Activated naive CD8-positive, alpha-beta T cell (primary cell): ENCODE measurements around the gene SLIT3.
"Not testable (repeated sequence)": the region's sequence is repeated elsewhere in the genome, so short reads cannot be mapped to it uniquely, and the experiment has no call there.

Experiments
- H3K27ac Mint-ChIP-seq: one replicate; pipeline ENCODE4 v1.8.0; 2021; ENCODE audit warnings: mixed read lengths
- H3K27me3 Mint-ChIP-seq: one replicate; pipeline ENCODE4 v1.8.0; 2021; ENCODE audit warnings: mixed read lengths
- H3K36me3 Mint-ChIP-seq: one replicate; pipeline ENCODE4 v1.8.0; 2021; ENCODE audit warnings: mixed read lengths
- H3K4me1 Mint-ChIP-seq: one replicate; pipeline ENCODE4 v1.8.0; 2021; ENCODE audit warnings: low read depth, mixed read lengths
- H3K4me3 Mint-ChIP-seq: one replicate; pipeline ENCODE4 v1.8.0; 2021; ENCODE audit warnings: mild to moderate bottlenecking, mixed read lengths
- H3K9me3 Mint-ChIP-seq: one replicate; pipeline ENCODE4 v1.8.0; 2021; ENCODE audit warnings: low read depth, mixed read lengths

Gene SLIT3

GRCh38 chr5:169226895-169227294 is 74.0 kb downstream of the SLIT3 start:
- Mint-ChIP-seq H3K4me3 (no peak overlapping the region), H3K36me3 (no peaks in the 10 kb centered on the region), H3K9me3 (no peaks in the 10 kb centered on the region), H3K27me3 (no peaks in the 10 kb centered on the region), H3K4me1 (no peaks in the 10 kb centered on the region), H3K27ac (no peak overlapping the region)

DNA sequence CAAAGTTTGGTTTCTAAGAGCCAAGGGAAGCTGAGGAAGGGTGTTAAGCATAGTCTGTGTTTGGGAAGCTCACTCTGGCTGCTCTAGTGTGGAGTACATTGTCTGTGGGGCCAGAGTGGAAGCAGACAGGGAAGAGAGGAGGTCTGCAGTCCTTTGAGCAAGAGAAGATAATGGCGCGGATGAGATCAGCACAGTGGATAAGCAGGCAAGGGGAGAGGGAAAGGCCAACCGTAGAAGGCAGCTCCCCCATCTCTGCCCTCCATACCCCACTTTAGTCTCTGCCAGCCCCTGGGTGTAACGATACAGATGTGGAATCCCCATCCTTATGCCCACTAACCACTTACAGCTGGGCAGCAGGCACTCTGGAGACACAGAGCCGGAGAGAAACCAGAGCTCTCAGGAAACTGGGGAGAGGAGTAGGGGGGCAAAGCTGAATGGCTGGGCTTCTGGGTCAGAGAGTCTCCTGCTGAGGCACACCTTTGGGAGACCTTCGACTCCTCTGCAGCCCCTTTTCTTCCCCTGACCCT is 75.0 kb downstream of the SLIT3 start:
- no peak overlapping the region for H3K27ac Mint-ChIP-seq
- no peaks in the 10 kb centered on the region for H3K4me1 Mint-ChIP-seq

DNA sequence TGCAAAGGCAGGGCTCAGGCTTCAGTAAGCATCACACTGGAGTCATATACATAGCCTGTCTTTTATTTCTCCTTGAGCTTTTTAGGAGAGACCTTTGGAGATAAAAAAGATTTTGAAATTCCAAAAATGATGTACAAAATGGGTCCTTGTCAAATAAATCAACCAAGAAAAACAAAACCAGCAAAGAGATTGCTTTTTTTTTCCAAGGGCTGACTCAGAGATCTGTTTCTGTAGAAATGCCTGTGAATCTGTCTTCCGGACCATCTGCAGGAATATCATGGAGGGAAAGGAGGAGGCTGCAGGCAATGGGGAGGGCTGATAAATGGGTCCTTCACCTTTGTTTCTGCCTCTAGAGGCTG is 77.4 kb downstream of the SLIT3 start:
- Mint-ChIP-seq H3K4me1 (no peaks in the 10 kb centered on the region), H3K9me3 (no peaks in the 10 kb centered on the region), H3K4me3 (no peak overlapping the region)

More for the DNA sequence above, 75.0 kb downstream of the SLIT3 start:
- Mint-ChIP-seq H3K9me3 (no peaks in the 10 kb centered on the region), H3K27me3 (no peaks in the 10 kb centered on the region), H3K36me3 (no peaks in the 10 kb centered on the region), H3K4me3 (no peak overlapping the region)

DNA sequence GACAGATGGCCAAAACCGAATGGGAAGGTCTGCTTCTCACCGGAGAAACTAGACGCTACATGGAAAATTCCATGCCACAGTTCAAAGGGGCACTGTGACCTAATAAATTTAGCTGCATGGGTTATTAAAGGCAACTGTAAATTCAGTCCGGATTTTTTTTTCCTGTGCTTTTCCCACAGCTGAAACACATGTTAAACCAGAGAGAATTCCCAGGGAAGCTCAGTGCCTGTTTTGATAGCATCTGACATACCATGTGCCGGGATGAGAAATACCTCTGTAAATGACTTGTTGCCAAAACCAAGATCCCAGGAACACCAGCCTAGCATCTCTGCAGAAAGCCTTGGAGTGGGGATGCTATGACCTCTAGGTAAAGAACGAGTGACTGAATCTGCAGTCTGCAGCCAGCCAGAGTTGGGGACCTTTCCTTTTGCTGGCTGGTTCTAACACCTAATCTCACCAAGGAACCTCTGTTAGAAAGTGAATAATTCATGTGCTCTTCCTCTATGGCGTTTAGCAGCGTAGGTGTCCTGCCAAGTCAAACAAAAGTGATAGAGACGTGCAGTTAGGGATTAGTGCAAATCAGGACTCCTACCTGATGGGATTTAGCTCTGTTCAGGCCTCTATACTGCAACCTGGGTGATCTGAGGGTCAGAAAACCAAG is 77.9 kb downstream of the SLIT3 start:
- no peaks in the 10 kb centered on the region for H3K36me3 Mint-ChIP-seq
- H3K9me3 Mint-ChIP-seq: no peaks in the 10 kb centered on the region
- H3K27ac Mint-ChIP-seq: no peak overlapping the region
- H3K4me3 Mint-ChIP-seq: no peak overlapping the region
- no peaks in the 10 kb centered on the region for H3K4me1 Mint-ChIP-seq
- H3K27me3 Mint-ChIP-seq: no peaks in the 10 kb centered on the region

More for the DNA sequence above, 77.4 kb downstream of the SLIT3 start:
- Mint-ChIP-seq H3K27ac (no peak overlapping the region), H3K27me3 (no peaks in the 10 kb centered on the region), H3K36me3 (no peaks in the 10 kb centered on the region)

GRCh38 chr5:169221519-169221918 is 79.4 kb downstream of the SLIT3 start:
- H3K36me3 Mint-ChIP-seq: no peaks in the 10 kb centered on the region
- no peak overlapping the region for H3K4me3 Mint-ChIP-seq
- H3K27ac Mint-ChIP-seq: no peak overlapping the region
- no peaks in the 10 kb centered on the region for H3K27me3 Mint-ChIP-seq
- H3K9me3 Mint-ChIP-seq: no peaks in the 10 kb centered on the region
- no peaks in the 10 kb centered on the region for H3K4me1 Mint-ChIP-seq

DNA sequence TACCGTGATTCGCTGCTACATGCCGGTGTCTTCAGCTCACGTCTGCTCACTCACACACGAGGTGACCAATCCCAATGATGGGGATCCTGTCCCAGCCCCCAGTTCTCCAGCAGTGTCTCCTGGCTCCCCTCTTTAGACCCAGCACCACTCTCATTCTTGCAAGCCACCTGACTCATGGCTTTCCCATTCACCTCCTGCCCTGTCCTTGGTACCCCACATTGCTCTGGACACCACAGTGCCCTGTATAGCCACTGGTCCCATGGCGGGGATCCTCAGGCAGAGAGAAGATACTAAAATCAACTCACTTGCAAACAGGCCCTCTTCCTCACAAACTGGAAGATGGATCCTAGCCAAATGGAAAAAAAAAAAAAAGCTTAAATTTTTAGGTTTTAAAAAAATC is 81.0 kb downstream of the SLIT3 start:
- Mint-ChIP-seq H3K9me3 (no peaks in the 10 kb centered on the region), H3K36me3 (no peaks in the 10 kb centered on the region), H3K4me3 (no peak overlapping the region), H3K4me1 (no peaks in the 10 kb centered on the region), H3K27ac (no peak overlapping the region), H3K27me3 (no peaks in the 10 kb centered on the region)

DNA sequence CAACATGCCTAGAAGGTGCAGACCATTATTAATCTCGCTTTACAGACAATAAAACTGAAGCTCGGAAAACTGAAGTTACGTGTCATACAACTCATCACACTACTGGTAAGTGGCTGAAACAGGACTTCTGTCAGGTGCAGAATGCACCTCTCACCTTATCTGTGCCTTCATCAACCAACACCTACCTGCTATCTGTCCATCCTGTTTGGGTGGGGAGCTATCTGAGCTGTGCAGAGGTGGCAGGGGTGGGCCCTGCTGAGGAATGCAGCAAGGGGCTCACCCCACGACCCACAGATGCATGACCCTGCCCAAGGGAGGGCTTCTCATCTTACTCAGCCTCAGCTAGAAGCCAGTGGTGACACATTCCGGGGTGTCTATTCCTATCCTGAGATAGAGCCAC is 81.6 kb downstream of the SLIT3 start:
- no peaks in the 10 kb centered on the region for H3K9me3 Mint-ChIP-seq
- no peak overlapping the region for H3K27ac Mint-ChIP-seq
- no peaks in the 10 kb centered on the region for H3K27me3 Mint-ChIP-seq
- no peak overlapping the region for H3K4me3 Mint-ChIP-seq
- no peaks in the 10 kb centered on the region for H3K36me3 Mint-ChIP-seq
- H3K4me1 Mint-ChIP-seq: no peaks in the 10 kb centered on the region

DNA sequence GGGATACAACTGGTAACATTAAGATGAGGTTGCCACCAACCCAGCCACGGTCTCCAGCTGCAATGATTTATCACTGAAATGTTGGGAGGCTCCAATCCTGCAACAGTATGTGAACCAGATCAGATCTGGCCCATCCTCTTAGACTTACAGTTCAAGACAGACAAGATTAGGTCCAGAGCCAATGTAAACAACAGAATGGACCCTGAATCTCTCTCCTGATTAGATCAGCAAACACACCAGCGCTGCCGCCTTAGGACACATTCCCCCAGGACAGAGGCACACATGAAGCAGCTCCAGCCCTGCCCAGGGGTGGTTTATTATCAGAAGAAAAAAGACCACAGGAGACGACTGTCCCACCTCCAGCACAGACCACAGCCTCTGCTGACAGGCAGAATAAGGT is 82.1 kb downstream of the SLIT3 start:
- Mint-ChIP-seq H3K4me1 (no peaks in the 10 kb centered on the region), H3K36me3 (no peaks in the 10 kb centered on the region), H3K4me3 (no peak overlapping the region), H3K27me3 (no peaks in the 10 kb centered on the region), H3K27ac (no peak overlapping the region), H3K9me3 (no peaks in the 10 kb centered on the region)

GRCh38 chr5:169218176-169218575 is 82.8 kb downstream of the SLIT3 start:
- Mint-ChIP-seq H3K4me1 (no peaks in the 10 kb centered on the region), H3K27me3 (peaks cover 1% of the 10 kb centered on the region), H3K9me3 (peaks cover 5% of the 10 kb centered on the region), H3K36me3 (no peaks in the 10 kb centered on the region), H3K4me3 (no peak overlapping the region), H3K27ac (no peak overlapping the region)

DNA sequence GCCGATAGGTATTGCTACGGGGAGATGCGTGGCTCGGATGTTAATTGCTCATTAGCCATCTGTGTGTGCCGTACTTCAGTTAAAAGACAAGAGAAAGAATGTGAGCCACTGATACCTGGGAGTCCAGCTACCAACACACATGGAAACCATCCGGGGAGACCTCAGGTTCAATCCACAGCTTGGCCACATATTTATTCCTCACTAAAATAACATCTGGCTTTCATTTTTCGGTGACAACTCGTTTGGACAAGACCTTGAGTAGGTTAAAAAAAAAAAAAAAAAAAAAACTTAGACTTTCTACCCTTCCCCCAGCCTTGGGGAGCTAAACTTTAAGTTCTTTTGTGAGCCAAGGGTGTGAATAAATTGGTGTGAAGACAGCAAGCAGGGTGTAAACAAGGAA is 84.1 kb downstream of the SLIT3 start:
- no peak overlapping the region for H3K27ac Mint-ChIP-seq
- no peaks in the 10 kb centered on the region for H3K4me1 Mint-ChIP-seq
- no peaks in the 10 kb centered on the region for H3K36me3 Mint-ChIP-seq
- peaks cover 1% of the 10 kb centered on the region for H3K27me3 Mint-ChIP-seq
- peaks cover 5% of the 10 kb centered on the region for H3K9me3 Mint-ChIP-seq
- no peak overlapping the region for H3K4me3 Mint-ChIP-seq

DNA sequence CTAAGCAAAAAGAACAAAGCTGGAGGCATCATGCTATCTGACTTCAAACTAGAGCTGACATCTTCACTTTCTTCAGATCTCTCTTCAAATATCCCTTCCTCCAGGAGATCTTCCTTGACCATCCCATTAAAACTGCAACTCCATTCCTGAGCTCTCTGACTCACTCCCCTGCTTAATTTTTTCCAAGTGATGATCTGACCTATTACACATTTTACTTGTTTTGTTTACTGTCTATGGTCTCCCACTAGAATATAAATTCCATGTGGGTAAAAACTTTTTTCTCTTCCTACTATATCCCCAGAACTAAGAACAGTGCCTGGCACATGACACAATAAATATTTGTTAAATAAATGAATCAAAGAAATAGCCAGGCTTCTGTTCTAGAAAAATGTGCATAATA is 87.5 kb downstream of the SLIT3 start:
- H3K4me3 Mint-ChIP-seq: no peak overlapping the region
- H3K27ac Mint-ChIP-seq: no peak overlapping the region
- H3K9me3 Mint-ChIP-seq: peaks cover 10% of the 10 kb centered on the region
- H3K36me3 Mint-ChIP-seq: no peaks in the 10 kb centered on the region
- H3K4me1 Mint-ChIP-seq: no peaks in the 10 kb centered on the region
- H3K27me3 Mint-ChIP-seq: peaks cover 1% of the 10 kb centered on the region

DNA sequence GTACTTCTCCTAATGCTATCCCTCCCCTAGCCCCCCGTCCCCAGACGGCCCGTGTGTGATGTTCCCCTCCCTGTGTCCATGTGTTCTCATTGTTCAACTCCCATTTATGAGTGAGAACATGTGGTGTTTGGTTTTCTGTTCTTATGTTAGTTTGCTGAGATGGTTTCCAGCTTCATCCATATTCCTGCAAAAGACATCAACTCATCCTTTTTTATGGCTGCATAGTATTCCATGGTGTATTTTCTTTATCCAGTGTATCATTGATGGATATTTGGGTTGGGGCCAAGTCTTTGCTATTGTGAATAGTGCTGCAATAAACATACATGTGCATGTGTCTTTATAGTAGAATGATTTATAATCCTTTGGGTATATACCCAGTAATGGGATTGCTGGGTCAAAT is 89.2 kb downstream of the SLIT3 start:
- not testable (repeated sequence) for H3K4me1 Mint-ChIP-seq, H3K27me3 Mint-ChIP-seq, H3K4me3 Mint-ChIP-seq, H3K9me3 Mint-ChIP-seq, H3K36me3 Mint-ChIP-seq, H3K27ac Mint-ChIP-seq

DNA sequence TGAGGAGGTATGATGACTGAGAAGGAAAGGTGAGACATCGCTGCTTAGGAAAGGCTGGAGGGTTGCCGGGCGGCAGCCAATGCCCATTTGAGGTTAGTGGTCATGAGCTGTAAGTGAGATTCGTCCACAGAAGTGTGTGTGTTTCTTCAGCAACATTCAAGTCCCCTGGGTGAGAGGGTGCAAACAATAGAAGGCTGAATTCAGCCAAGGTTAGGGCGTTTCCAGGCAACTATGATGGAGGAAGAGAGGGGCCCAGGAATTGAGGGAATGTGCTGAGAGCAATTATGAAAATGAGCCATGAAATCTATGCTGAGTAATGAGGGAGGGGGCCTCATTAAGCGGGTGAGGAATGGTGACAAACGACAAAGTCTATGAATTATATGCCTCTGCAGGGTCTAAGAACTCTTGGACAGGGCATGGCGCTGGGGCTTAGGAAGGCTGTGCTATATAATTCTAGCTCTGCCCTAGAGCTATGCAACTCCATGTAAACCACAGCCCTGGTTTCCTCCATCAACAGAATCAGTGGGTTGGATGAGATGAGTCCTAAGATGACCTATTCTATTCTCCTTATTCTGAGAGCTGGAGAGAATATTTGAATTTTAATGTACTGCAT is 96.0 kb downstream of the SLIT3 start:
- Mint-ChIP-seq H3K27me3 (no peaks in the 10 kb centered on the region), H3K4me3 (no peak overlapping the region), H3K9me3 (peaks cover 9% of the 10 kb centered on the region), H3K4me1 (no peaks in the 10 kb centered on the region), H3K36me3 (no peaks in the 10 kb centered on the region), H3K27ac (no peak overlapping the region)

GRCh38 chr5:169202969-169203368 is 98.0 kb downstream of the SLIT3 start:
- H3K9me3 Mint-ChIP-seq: peaks cover 9% of the 10 kb centered on the region
- no peaks in the 10 kb centered on the region for H3K36me3 Mint-ChIP-seq
- no peak overlapping the region for H3K4me3 Mint-ChIP-seq

GRCh38 chr5:169201597-169201996 is 99.3 kb downstream of the SLIT3 start:
- H3K27ac Mint-ChIP-seq: no peak overlapping the region
- peaks cover 3% of the 10 kb centered on the region for H3K27me3 Mint-ChIP-seq
- H3K9me3 Mint-ChIP-seq: peaks cover 9% of the 10 kb centered on the region
- no peaks in the 10 kb centered on the region for H3K4me1 Mint-ChIP-seq
- H3K36me3 Mint-ChIP-seq: no peaks in the 10 kb centered on the region
- H3K4me3 Mint-ChIP-seq: no peak overlapping the region

More at GRCh38 chr5:169202969-169203368, 98.0 kb downstream of the SLIT3 start:
- no peak overlapping the region for H3K27ac Mint-ChIP-seq
- no peaks in the 10 kb centered on the region for H3K4me1 Mint-ChIP-seq
- peaks cover 3% of the 10 kb centered on the region for H3K27me3 Mint-ChIP-seq
